HepG2 (cell line): ENCODE results near the gene CDC42EP5. TPM values are rescaled to one million over a fixed set of nuclear protein-coding genes. Genes with fewer than 3 reads are reported as not detected.

Experiments
- GTF3A ChIP-seq: sonication (generic); formaldehyde crosslinking; conservative IDR thresholded peaks from 2 replicates; pipeline ENCODE4 v1.4.0; 2020; ENCODE audit warnings: mild to moderate bottlenecking, missing genetic modification reagents
- KLF15 ChIP-seq: sonication (generic); formaldehyde crosslinking; IDR thresholded peaks from 2 replicates; pipeline ENCODE4 v1.8.1; 2023; ENCODE audit warnings: borderline replicate concordance, mild to moderate bottlenecking, inconsistent platforms, missing genetic modification reagents, mixed read lengths
- PHF8 ChIP-seq: sonication (generic); formaldehyde crosslinking; IDR thresholded peaks from 2 replicates; pipeline ENCODE4 v1.5.0; 2020; ENCODE audit warnings: missing genetic modification reagents
- SNAI1 ChIP-seq: sonication (generic); formaldehyde crosslinking; IDR thresholded peaks from 2 replicates; pipeline ENCODE4 v1.5.0; 2020; ENCODE audit warnings: mild to moderate bottlenecking, missing genetic modification reagents, borderline replicate concordance
- STAG1 ChIP-seq: sonication (generic); formaldehyde crosslinking; IDR thresholded peaks from 2 replicates; pipeline ENCODE4 v1.4.0; 2020; ENCODE audit warnings: missing genetic modification reagents
- ZMAT3 ChIP-seq: sonication (generic); formaldehyde crosslinking; conservative IDR thresholded peaks from 2 replicates; pipeline ENCODE4 v1.7.0; 2021; ENCODE audit warnings: missing genetic modification reagents
- ZNF256 ChIP-seq: sonication (generic); formaldehyde crosslinking; conservative IDR thresholded peaks from 2 replicates; pipeline ENCODE4 v1.4.0; 2020; ENCODE audit warnings: missing genetic modification reagents
- ZNF331 ChIP-seq: sonication (generic); formaldehyde crosslinking; IDR thresholded peaks from 2 replicates; pipeline ENCODE4 v1.4.0; 2020; ENCODE audit warnings: missing genetic modification reagents
- ZNF383 ChIP-seq: sonication (generic); formaldehyde crosslinking; IDR thresholded peaks from 2 replicates; pipeline ENCODE4 v1.4.0; 2020; ENCODE audit warnings: missing genetic modification reagents, mild to moderate bottlenecking, borderline replicate concordance
- ZNF501 ChIP-seq: sonication (generic); formaldehyde crosslinking; IDR thresholded peaks from 2 replicates; pipeline ENCODE4 v1.5.1; 2020; ENCODE audit warnings: mild to moderate bottlenecking, moderate library complexity, missing genetic modification reagents
- ZNF556 ChIP-seq: sonication (generic); formaldehyde crosslinking; IDR thresholded peaks from 2 replicates; pipeline ENCODE4 v1.4.0; 2020; ENCODE audit warnings: mild to moderate bottlenecking, missing genetic modification reagents, borderline replicate concordance
- ZNF598 ChIP-seq: sonication (generic); formaldehyde crosslinking; IDR thresholded peaks from 2 replicates; pipeline ENCODE4 v1.5.1; 2020; ENCODE audit warnings: mild to moderate bottlenecking, missing genetic modification reagents, borderline replicate concordance
- ZSCAN25 ChIP-seq: sonication (generic); formaldehyde crosslinking; IDR thresholded peaks from 2 replicates; pipeline ENCODE4 v1.8.0; 2022; ENCODE audit warnings: mild to moderate bottlenecking, missing genetic modification reagents
- polyA plus RNA-seq, 8 experiments: library from polyadenylated mRNA; depleted of rRNA in 3 of 8; stranded (reverse) in 7 of 8; unstranded in 1 of 8; fragments of >200 nt; fragmentation: Illumina TruSeq in 4 of 8; extraction: Trizol in 4 of 8; gene quantifications; 2 replicates each; pipeline versions ENCODE4 v1.2.1 to v1.2.3, GENCODE V29; 2011 to 2016; ENCODE audit warnings: low read depth in 4 of 8, missing spikeins in 1 of 8, mixed read lengths in 1 of 8; ENCODE audit not compliant: insufficient read depth in 1 of 8
- total RNA-seq, 5 experiments: library from RNA; depleted of rRNA; stranded (reverse); fragments of >200 nt; fragmentation: Illumina TruSeq; extraction: Trizol; gene quantifications; 2 replicates each; pipeline ENCODE4 v1.2.3, GENCODE V29; 2016; ENCODE audit warnings: low read depth in 1 of 5
- TF ChIP-seq, protein P1 (sequence below): sonication (generic); formaldehyde crosslinking; IDR thresholded peaks from 2 replicates; pipeline ENCODE4 v1.4.0; 2020; ENCODE audit warnings: missing genetic modification reagents, borderline replicate concordance
- TF ChIP-seq, protein P2 (sequence below): sonication (generic); formaldehyde crosslinking; IDR thresholded peaks from 2 replicates; pipeline ENCODE4 v1.5.0; 2020; ENCODE audit warnings: mild to moderate bottlenecking, missing genetic modification reagents
- TF ChIP-seq, protein P3 (sequence below): sonication (generic); formaldehyde crosslinking; IDR thresholded peaks from 2 replicates; pipeline ENCODE4 v1.4.0; 2020; ENCODE audit warnings: missing genetic modification reagents
- TF ChIP-seq, protein P4 (sequence below): sonication (generic); formaldehyde crosslinking; IDR thresholded peaks from 2 replicates; pipeline ENCODE4 v1.8.0; 2023; ENCODE audit warnings: mild to moderate bottlenecking, missing genetic modification reagents
- TF ChIP-seq, protein P5 (sequence below): sonication (generic); formaldehyde crosslinking; IDR thresholded peaks from 2 replicates; pipeline ENCODE4 v1.4.0; 2020; ENCODE audit warnings: low read depth, mild to moderate bottlenecking, missing genetic modification reagents
- TF ChIP-seq, protein P6 (sequence below): sonication (generic); formaldehyde crosslinking; IDR thresholded peaks from 2 replicates; pipeline ENCODE4 v1.5.1; 2020; ENCODE audit warnings: mild to moderate bottlenecking, moderate library complexity, missing genetic modification reagents

Gene CDC42EP5
- total and polyA plus RNA-seq, 2 of the 13 experiments (the other 11 are each of a cell fraction or from before 2014, with no cell fraction given): 0.41 to 1.6 TPM

DNA sequence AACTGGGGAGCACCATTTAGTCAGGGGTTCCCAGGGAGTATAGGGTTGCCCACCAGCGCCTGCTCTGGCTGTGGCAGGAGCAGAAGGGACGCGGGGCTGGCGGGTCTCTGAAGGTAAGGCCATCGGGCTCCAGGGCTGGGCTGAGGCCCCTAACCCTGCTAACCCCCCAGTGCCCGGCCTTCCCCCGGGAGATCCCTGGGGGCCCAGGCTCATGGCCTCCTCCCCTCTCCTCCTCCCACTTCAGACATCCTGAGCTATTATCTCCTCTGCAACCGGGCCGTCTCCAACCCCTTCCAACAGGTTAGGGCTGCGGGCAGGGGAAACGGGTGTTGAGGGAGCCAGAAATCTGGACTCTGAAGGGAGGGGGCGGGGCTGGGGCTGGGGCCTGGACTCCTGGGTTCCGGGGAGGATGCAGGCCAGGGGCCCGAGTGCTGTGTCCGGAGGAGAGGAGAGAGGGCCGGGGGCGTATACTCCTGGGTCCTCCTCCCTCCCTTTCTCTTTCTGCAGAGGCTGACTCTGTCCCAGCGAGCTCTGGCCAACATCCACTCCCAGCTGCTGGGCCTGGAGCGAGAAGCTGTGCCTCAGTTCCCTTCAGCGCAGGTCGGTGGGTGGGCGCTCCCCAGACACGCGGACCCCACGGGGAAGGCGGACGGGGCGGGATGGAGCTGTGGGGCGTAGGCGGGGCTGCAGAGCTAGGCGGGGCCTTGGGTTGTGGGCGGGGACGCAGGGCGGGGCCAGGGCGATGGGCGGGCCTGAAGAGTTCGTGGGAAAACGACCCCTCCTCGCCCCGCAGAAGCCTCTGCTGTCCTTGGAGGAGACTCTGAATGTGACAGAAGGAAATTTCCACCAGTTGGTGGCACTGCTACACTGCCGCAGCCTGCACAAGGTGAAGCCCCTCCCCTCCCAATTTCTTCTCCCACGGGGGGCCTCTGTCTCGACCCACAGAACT, 42.5 kb downstream of the CDC42EP5 start (continued):
- TF ChIP-seq, protein P1, sequence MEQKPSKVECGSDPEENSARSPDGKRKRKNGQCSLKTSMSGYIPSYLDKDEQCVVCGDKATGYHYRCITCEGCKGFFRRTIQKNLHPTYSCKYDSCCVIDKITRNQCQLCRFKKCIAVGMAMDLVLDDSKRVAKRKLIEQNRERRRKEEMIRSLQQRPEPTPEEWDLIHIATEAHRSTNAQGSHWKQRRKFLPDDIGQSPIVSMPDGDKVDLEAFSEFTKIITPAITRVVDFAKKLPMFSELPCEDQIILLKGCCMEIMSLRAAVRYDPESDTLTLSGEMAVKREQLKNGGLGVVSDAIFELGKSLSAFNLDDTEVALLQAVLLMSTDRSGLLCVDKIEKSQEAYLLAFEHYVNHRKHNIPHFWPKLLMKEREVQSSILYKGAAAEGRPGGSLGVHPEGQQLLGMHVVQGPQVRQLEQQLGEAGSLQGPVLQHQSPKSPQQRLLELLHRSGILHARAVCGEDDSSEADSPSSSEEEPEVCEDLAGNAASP (CRISPR knock-in tag): no peak
- TF ChIP-seq, protein P2, sequence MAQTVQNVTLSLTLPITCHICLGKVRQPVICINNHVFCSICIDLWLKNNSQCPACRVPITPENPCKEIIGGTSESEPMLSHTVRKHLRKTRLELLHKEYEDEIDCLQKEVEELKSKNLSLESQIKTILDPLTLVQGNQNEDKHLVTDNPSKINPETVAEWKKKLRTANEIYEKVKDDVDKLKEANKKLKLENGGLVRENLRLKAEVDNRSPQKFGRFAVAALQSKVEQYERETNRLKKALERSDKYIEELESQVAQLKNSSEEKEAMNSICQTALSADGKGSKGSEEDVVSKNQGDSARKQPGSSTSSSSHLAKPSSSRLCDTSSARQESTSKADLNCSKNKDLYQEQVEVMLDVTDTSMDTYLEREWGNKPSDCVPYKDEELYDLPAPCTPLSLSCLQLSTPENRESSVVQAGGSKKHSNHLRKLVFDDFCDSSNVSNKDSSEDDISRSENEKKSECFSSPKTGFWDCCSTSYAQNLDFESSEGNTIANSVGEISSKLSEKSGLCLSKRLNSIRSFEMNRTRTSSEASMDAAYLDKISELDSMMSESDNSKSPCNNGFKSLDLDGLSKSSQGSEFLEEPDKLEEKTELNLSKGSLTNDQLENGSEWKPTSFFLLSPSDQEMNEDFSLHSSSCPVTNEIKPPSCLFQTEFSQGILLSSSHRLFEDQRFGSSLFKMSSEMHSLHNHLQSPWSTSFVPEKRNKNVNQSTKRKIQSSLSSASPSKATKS (CRISPR knock-in tag): no peak
- TF ChIP-seq ZSCAN25 (CRISPR knock-in tag) (no peak), ZNF383 (no peak), SNAI1 (CRISPR knock-in tag) (no peak), STAG1 (CRISPR knock-in tag) (peak; percentile 15; the same call in 1 of the 2 replicates), GTF3A (CRISPR knock-in tag) (no peak), KLF15 (CRISPR knock-in tag) (no peak), ZNF256 (no peak), ZNF598 (CRISPR knock-in tag) (no peak), ZMAT3 (CRISPR knock-in tag) (no peak), ZNF331 (no peak), PHF8 (CRISPR knock-in tag) (no peak), ZNF556 (CRISPR knock-in tag) (no peak), ZNF501 (CRISPR knock-in tag) (no peak)
- TF ChIP-seq, protein P3, sequence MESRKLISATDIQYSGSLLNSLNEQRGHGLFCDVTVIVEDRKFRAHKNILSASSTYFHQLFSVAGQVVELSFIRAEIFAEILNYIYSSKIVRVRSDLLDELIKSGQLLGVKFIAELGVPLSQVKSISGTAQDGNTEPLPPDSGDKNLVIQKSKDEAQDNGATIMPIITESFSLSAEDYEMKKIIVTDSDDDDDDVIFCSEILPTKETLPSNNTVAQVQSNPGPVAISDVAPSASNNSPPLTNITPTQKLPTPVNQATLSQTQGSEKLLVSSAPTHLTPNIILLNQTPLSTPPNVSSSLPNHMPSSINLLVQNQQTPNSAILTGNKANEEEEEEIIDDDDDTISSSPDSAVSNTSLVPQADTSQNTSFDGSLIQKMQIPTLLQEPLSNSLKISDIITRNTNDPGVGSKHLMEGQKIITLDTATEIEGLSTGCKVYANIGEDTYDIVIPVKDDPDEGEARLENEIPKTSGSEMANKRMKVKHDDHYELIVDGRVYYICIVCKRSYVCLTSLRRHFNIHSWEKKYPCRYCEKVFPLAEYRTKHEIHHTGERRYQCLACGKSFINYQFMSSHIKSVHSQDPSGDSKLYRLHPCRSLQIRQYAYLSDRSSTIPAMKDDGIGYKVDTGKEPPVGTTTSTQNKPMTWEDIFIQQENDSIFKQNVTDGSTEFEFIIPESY (CRISPR knock-in tag): peak; percentile 62; the same call in 1 of the 2 replicates
- TF ChIP-seq, protein P4, sequence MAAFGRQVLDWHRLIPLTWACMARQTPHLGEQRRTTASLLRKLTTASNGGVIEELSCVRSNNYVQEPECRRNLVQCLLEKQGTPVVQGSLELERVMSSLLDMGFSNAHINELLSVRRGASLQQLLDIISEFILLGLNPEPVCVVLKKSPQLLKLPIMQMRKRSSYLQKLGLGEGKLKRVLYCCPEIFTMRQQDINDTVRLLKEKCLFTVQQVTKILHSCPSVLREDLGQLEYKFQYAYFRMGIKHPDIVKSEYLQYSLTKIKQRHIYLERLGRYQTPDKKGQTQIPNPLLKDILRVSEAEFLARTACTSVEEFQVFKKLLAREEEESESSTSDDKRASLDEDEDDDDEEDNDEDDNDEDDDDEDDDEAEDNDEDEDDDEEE (CRISPR knock-in tag): no peak
- TF ChIP-seq, protein P5, sequence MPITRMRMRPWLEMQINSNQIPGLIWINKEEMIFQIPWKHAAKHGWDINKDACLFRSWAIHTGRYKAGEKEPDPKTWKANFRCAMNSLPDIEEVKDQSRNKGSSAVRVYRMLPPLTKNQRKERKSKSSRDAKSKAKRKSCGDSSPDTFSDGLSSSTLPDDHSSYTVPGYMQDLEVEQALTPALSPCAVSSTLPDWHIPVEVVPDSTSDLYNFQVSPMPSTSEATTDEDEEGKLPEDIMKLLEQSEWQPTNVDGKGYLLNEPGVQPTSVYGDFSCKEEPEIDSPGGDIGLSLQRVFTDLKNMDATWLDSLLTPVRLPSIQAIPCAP (CRISPR knock-in tag): no peak
- TF ChIP-seq, protein P6, sequence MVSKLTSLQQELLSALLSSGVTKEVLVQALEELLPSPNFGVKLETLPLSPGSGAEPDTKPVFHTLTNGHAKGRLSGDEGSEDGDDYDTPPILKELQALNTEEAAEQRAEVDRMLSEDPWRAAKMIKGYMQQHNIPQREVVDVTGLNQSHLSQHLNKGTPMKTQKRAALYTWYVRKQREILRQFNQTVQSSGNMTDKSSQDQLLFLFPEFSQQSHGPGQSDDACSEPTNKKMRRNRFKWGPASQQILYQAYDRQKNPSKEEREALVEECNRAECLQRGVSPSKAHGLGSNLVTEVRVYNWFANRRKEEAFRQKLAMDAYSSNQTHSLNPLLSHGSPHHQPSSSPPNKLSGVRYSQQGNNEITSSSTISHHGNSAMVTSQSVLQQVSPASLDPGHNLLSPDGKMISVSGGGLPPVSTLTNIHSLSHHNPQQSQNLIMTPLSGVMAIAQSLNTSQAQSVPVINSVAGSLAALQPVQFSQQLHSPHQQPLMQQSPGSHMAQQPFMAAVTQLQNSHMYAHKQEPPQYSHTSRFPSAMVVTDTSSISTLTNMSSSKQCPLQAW (CRISPR knock-in tag): no peak
